Keratinocyte (primary cell): ENCODE results near the gene REPIN1. TPM values are rescaled to one million over a fixed set of nuclear protein-coding genes. Genes with fewer than 3 reads are reported as not detected.

Source experiments
- DNase-seq: peaks from one replicate; pipeline ENCODE4 v3.0.0-alpha.2; 2011; ENCODE audit warnings: low read depth, missing footprints, low spot score
- FAIRE-seq: peaks from 2 replicates; lab custom pipeline; 2011; peaks lifted over from hg19 to GRCh38; lab: Jason Lieb, UNC
- H2AFZ ChIP-seq: 2 replicates; pipeline ENCODE4 v1.6.0; 2012; ENCODE audit warnings: low read length, control low read depth, inconsistent platforms; ENCODE audit not compliant: control insufficient read depth
- H3K27ac ChIP-seq: 2 replicates; pipeline ENCODE4 v1.5.1; 2011; ENCODE audit warnings: low read length; ENCODE audit not compliant: control insufficient read depth, insufficient read depth
- H3K27me3 ChIP-seq: 3 replicates; pipeline ENCODE4 v1.6.0; 2011; ENCODE audit warnings: low read length; ENCODE audit not compliant: control insufficient read depth, insufficient read depth; ENCODE audit errors: extremely low read depth
- H3K36me3 ChIP-seq, 2 experiments: 2 replicates in 1 of 2; 3 replicates in 1 of 2; pipeline ENCODE4 v1.5.1; 2011; ENCODE audit warnings: low read length in 2 of 2, mild to moderate bottlenecking in 1 of 2; ENCODE audit not compliant: control insufficient read depth in 2 of 2, insufficient read depth in 2 of 2; ENCODE audit errors: extremely low read depth in 1 of 2
- H3K4me1 ChIP-seq: 3 replicates; pipeline ENCODE4 v1.5.1; 2011; ENCODE audit warnings: low read length; ENCODE audit not compliant: control insufficient read depth, insufficient read depth; ENCODE audit errors: extremely low read depth
- H3K4me2 ChIP-seq: 3 replicates; pipeline ENCODE4 v1.6.0; 2011; ENCODE audit warnings: low read depth, low read length; ENCODE audit not compliant: control insufficient read depth, insufficient read depth; ENCODE audit errors: extremely low read depth
- H3K4me3 ChIP-seq, 3 experiments: fragments of 200-600 bp in 1 of 3; sonication (generic) in 1 of 3; 2 replicates in 2 of 3; 3 replicates in 1 of 3; pipeline ENCODE4 v1.5.1; 2011 to 2016; ENCODE audit warnings: low read length in 3 of 3, mild to moderate bottlenecking in 3 of 3, control low read depth in 2 of 3, inconsistent platforms in 1 of 3, low read depth in 1 of 3, mixed read lengths in 1 of 3, mixed run types in 1 of 3, moderate library complexity in 1 of 3; ENCODE audit not compliant: control insufficient read depth in 2 of 3, insufficient read depth in 2 of 3; ENCODE audit errors: extremely low read depth in 1 of 3
- H3K79me2 ChIP-seq: 2 replicates; pipeline ENCODE4 v1.6.0; 2012; ENCODE audit warnings: low read length; ENCODE audit not compliant: control insufficient read depth, insufficient read depth
- H3K9ac ChIP-seq: 3 replicates; pipeline ENCODE4 v1.6.0; 2011; ENCODE audit warnings: low read length; ENCODE audit not compliant: control insufficient read depth, insufficient read depth; ENCODE audit errors: extremely low read depth
- H3K9me1 ChIP-seq: 3 replicates; pipeline ENCODE4 v1.6.0; 2011; ENCODE audit warnings: low read length; ENCODE audit not compliant: control insufficient read depth, insufficient read depth; ENCODE audit errors: extremely low read depth
- H3K9me3 ChIP-seq: 2 replicates; pipeline ENCODE4 v1.5.1; 2012; ENCODE audit warnings: low read depth, low read length; ENCODE audit not compliant: control insufficient read depth
- H4K20me1 ChIP-seq: 3 replicates; pipeline ENCODE4 v1.6.0; 2011; ENCODE audit warnings: low read length; ENCODE audit not compliant: control insufficient read depth, insufficient read depth; ENCODE audit errors: extremely low read depth
- EZH2 ChIP-seq: IDR thresholded peaks from one replicate; pipeline ENCODE4 v1.6.1; 2012; ENCODE audit warnings: inconsistent platforms, mild to moderate bottlenecking, low read length, moderate library complexity
- dilution Hi-C: fragments of 300-500 bp; cut with MboI; formaldehyde crosslinking; loops from one replicate; pipeline ENCODE4 v1.7.0; 2020; ENCODE audit warnings: low sequenced_read_pairs; ENCODE audit not compliant: extremely low pct_ligation_motif_present
- polyA plus RNA-seq, 5 experiments: library from polyadenylated mRNA; depleted of rRNA in 3 of 5; stranded (reverse) in 3 of 5; stranded (forward) in 1 of 5; unstranded in 1 of 5; fragments of >200 nt; gene quantifications; 1 replicate in 1 of 5; 2 replicates in 3 of 5; 3 replicates in 1 of 5; pipeline versions ENCODE4 v1.2.1 to v1.2.3, GENCODE V29; 2011 to 2012; ENCODE audit warnings: missing spikeins in 2 of 5, low read depth in 1 of 5, low replicate concordance in 1 of 5
- TF ChIP-seq, protein P1 (sequence below), 3 experiments: IDR thresholded peaks in 1 of 3; conservative IDR thresholded peaks in 1 of 3; optimal IDR thresholded peaks in 1 of 3; 2 replicates in 2 of 3; 3 replicates in 1 of 3; pipeline versions ENCODE3 to v1.5.1; 2011; ENCODE audit warnings: low read length in 3 of 3, mild to moderate bottlenecking in 3 of 3, moderate library complexity in 2 of 3, control low read depth in 1 of 3, inconsistent platforms in 1 of 3; ENCODE audit not compliant: insufficient read depth in 2 of 3; ENCODE audit errors: extremely low read depth in 1 of 3

Gene REPIN1
- polyA plus RNA-seq, 1 donor (not counting 4 experiments of a cell fraction or from before 2014, with no cell fraction given): 9.3 TPM

DNA sequence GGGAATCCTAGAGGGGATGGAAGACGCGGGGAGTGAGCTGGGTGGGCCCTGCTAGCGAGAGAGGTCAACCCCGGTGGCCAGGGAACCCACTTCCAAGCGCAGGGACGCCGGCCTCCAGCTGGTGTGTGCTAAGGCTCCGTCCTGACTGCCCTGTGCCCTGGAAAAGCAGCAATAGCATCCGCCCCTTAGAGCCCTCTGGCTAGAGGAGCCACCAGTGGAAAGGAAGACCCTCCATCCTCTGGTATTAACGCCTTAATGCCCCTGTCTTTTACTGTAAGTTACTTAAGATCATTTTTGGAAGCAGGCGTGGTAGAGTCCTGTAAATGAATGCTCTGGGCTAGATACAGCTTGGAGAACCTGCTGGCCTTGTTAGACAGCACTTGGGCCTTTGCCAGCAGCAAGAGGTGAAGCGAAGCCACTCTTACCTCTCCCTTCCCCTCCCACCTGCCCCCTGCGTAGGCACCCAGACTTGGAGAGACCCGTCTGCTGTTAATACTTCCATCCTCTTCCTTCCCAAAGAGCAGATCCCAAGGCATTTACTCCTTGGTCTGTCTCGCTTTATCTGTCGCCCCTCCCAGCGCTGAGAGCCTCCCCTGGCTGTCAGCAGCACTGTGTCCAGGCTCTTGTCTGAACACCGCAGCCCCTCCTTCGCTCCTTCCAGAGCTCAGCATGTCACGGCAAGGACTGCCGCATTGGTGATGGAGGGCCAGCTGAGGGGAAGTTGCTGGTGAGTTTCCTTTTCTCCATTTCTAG is 4.6 kb downstream of the REPIN1 start:
- FAIRE-seq: no peak
- Histone ChIP-seq H3K36me3 (peaks cover 1 to 5% of the 10 kb centered on the region in 2 experiments), H4K20me1 (peaks cover 3% of the 10 kb centered on the region), H3K27ac (no peak overlapping the region), H3K4me1 (peaks cover 23% of the 10 kb centered on the region), H2AFZ (no peak overlapping the region), H3K4me3 (no peak overlapping the region), H3K9me1 (no peaks in the 10 kb centered on the region), H3K4me2 (no peak overlapping the region), H3K27me3 (no peaks in the 10 kb centered on the region), H3K9ac (no peak overlapping the region), H3K9me3 (no peaks in the 10 kb centered on the region), H3K79me2 (no peaks in the 10 kb centered on the region)
- no peak for DNase-seq
- TF ChIP-seq, protein P1, sequence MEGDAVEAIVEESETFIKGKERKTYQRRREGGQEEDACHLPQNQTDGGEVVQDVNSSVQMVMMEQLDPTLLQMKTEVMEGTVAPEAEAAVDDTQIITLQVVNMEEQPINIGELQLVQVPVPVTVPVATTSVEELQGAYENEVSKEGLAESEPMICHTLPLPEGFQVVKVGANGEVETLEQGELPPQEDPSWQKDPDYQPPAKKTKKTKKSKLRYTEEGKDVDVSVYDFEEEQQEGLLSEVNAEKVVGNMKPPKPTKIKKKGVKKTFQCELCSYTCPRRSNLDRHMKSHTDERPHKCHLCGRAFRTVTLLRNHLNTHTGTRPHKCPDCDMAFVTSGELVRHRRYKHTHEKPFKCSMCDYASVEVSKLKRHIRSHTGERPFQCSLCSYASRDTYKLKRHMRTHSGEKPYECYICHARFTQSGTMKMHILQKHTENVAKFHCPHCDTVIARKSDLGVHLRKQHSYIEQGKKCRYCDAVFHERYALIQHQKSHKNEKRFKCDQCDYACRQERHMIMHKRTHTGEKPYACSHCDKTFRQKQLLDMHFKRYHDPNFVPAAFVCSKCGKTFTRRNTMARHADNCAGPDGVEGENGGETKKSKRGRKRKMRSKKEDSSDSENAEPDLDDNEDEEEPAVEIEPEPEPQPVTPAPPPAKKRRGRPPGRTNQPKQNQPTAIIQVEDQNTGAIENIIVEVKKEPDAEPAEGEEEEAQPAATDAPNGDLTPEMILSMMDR (optimal IDR thresholded peaks at IDR 0.05 in 1 of 3, IDR thresholded peaks at IDR 0.05 in 1 of 3, conservative IDR thresholded peaks at IDR 0.05 in 1 of 3; ENCODE audit: extremely low read depth in 1 of 3, insufficient read depth in 2 of 3, low read length in 3 of 3): no peak
- TF ChIP-seq EZH2: no peak
- dilution Hi-C loops: no loop called here

DNA sequence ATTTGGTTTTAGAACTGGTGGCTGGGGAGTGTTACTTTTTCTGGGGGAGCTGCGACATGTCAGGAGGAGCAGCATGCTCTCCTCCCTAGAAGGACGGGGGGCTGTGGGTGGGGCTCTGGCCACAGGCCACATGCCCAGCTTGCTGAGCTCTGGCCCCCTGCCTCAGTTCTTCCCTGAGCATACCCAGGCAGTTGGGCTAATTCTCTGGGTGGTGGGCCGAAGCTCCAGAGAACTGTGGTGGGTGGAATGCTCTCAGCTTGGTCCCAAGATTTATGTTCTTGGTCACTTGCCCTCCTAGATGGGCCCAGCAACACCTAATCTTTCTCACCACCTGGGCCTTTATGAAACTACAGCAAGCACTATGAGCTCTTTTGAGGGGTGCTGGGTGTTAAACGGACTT is 5.4 kb downstream of the REPIN1 start:
- no peaks in the 10 kb centered on the region for H3K9me1 ChIP-seq
- TF ChIP-seq EZH2: no peak
- TF ChIP-seq, protein P1 (optimal IDR thresholded peaks at IDR 0.05 in 1 of 3, IDR thresholded peaks at IDR 0.05 in 1 of 3, conservative IDR thresholded peaks at IDR 0.05 in 1 of 3; ENCODE audit: extremely low read depth in 1 of 3, insufficient read depth in 2 of 3, low read length in 3 of 3): no peak
- FAIRE-seq (no peak), DNase-seq (no peak)
- H3K4me3 ChIP-seq: no peak overlapping the region
- no peak overlapping the region for H3K27ac ChIP-seq
- H3K4me2 ChIP-seq: no peak overlapping the region
- peaks cover 3% of the 10 kb centered on the region for H4K20me1 ChIP-seq
- no peaks in the 10 kb centered on the region for H3K27me3 ChIP-seq
- H3K9ac ChIP-seq: no peak overlapping the region
- no peaks in the 10 kb centered on the region for H3K9me3 ChIP-seq
- H3K36me3 ChIP-seq: peaks cover 1 to 5% of the 10 kb centered on the region in 2 experiments
- no peaks in the 10 kb centered on the region for H3K79me2 ChIP-seq
- peaks cover 28% of the 10 kb centered on the region for H3K4me1 ChIP-seq
- H2AFZ ChIP-seq: no peak overlapping the region
- dilution Hi-C loops: no loop called here
